ENCODE measurements around the gene TSEN2. TPM values are rescaled to one million over a fixed set of nuclear protein-coding genes. Genes with fewer than 3 reads are reported as not detected.
A peak's percentile ranks its signal among the peaks of the same experiment; 100 is the strongest.

TSEN2 gene
- total RNA-seq, 4 donors from 2014 or later, result 10.3 to 37.8 (median 20.4) TPM

DNA sequence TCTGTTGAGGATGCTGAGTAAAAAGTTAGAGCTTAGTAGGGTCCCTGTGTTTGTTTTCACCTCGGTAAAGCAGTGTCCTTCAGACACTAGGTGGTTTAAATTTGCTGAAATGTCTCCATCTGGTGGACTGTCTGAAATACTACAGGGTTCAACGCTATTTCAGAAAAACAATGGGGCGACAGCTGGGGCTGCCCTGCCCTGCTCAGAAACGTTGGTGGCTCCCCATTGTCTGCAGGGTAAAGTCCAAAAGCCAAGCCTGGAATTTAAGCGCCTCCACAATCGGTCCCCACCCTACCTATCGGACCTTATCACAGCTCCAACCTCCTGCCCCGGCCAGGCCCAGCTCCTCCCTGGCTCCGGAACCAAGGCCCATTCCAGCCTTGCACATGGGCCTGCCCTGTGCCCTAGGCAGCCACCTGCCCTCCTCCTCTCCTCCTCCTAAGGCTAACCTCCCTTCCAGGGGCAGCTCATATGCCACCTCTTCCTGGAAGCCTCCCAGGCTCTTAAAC lies 4.3 kb upstream of the TSEN2 start:
- Histone ChIP-seq H3K36me3 (no peaks in the 10 kb centered on the region), H3K27me3 (no peaks in the 10 kb centered on the region), H3K4me3 (no peak overlapping the region), H3K27ac (no peak overlapping the region), H3K4me1 (peaks cover 0 to 1% of the 10 kb centered on the region in 2 donors), H3K9me3 (no peaks in the 10 kb centered on the region)
- TF ChIP-seq, protein P1, sequence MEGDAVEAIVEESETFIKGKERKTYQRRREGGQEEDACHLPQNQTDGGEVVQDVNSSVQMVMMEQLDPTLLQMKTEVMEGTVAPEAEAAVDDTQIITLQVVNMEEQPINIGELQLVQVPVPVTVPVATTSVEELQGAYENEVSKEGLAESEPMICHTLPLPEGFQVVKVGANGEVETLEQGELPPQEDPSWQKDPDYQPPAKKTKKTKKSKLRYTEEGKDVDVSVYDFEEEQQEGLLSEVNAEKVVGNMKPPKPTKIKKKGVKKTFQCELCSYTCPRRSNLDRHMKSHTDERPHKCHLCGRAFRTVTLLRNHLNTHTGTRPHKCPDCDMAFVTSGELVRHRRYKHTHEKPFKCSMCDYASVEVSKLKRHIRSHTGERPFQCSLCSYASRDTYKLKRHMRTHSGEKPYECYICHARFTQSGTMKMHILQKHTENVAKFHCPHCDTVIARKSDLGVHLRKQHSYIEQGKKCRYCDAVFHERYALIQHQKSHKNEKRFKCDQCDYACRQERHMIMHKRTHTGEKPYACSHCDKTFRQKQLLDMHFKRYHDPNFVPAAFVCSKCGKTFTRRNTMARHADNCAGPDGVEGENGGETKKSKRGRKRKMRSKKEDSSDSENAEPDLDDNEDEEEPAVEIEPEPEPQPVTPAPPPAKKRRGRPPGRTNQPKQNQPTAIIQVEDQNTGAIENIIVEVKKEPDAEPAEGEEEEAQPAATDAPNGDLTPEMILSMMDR (IDR thresholded peaks at IDR 0.05), result peak; percentile 75 to 88 (median 82)
- no peak for TF ChIP-seq POLR2A (IDR thresholded peaks at IDR 0.05)
- peak in 1 of 2 donors; percentile 20 for DNase-seq
- intact Hi-C loops (cut with DNase I; ENCODE audit: low total_unique reads), result loop anchor here (5.0 kb wide), 1 partner anchor 343 kb away; no protein-coding TSS in a partner anchor

DNA sequence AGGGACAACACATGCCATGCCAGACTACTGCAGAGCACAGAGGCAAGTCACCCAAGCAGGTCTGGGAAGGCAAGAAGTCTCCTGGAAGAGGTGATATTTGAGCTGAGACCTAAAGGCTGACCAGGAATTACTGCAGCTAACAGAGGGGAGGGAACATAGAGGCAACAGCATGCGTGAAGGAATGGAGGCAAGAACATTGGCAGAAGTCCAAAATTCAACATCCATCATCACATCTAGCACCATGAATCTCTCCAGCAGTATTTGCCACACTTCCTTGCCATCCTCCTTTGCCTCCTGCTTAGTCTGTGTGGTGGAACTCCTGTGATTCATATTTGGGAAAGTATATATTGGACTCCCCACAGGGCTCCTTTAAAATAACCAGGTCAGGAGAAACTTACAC lies 870 bp upstream of the TSEN2 start:
- Histone ChIP-seq H3K27ac (no peak overlapping the region), H3K27me3 (no peaks in the 10 kb centered on the region), H3K9me3 (no peaks in the 10 kb centered on the region), H3K4me1 (peaks cover 0 to 5% of the 10 kb centered on the region in 2 donors), H3K36me3 (no peaks in the 10 kb centered on the region), H3K4me3 (peak overlapping the region in 1 of 2 donors; percentile 77)
- no peak for TF ChIP-seq POLR2A (IDR thresholded peaks at IDR 0.05)
- TF ChIP-seq, protein P1 (IDR thresholded peaks at IDR 0.05), result no peak
- intact Hi-C loops (cut with DNase I; ENCODE audit: low total_unique reads), result no loop called here
- DNase-seq, result no peak

DNA sequence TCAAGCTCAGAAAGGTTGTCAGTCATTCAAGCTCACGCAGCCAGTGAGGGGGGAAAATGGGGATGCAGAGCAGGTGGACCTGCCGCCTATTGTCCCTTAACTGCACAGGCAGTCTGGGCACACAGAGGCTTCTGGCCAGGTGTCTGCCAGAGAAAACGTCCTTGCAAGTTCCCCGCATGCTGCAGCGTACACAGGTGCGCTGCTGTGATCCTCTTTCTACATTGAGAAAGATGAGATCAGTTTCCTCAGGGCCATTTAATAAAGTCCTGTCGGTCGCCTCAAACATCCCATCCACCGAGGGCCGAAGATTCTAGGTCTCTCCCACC lies 445 bp upstream of the TSEN2 start:
- intact Hi-C loops (cut with DNase I; ENCODE audit: low total_unique reads), result no loop called here
- TF ChIP-seq POLR2A (IDR thresholded peaks at IDR 0.05), result no peak
- TF ChIP-seq, protein P1 (IDR thresholded peaks at IDR 0.05), result no peak
- H3K9me3 ChIP-seq, result no peaks in the 10 kb centered on the region
- DNase-seq, result no peak
- peaks cover 0 to 5% of the 10 kb centered on the region in 2 donors for H3K4me1 ChIP-seq
- H3K27ac ChIP-seq, result peak overlapping the region; percentile 56 to 78
- no peaks in the 10 kb centered on the region for H3K36me3 ChIP-seq
- H3K4me3 ChIP-seq, result peak overlapping the region; percentile 77 to 79
- no peaks in the 10 kb centered on the region for H3K27me3 ChIP-seq

DNA sequence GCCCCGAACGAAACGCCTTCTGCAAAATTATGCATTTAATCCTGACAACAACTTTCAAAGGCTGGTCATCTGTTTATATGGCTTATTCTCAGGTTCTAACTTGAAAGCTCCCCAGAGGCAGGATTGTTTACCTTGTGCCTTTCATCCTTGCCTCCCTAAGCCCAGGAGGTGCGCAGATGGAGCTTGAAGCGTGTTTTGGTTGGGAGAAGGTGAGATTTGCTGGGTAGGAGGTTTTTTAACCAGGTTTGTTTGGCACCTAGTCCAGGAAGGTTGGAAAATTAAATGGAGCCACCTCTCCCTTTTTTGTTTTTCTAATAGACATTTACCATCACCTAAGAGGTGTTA lies 675 bp downstream of the TSEN2 start:
- no peaks in the 10 kb centered on the region for H3K36me3 ChIP-seq
- peak overlapping the region; percentile 56 to 78 for H3K27ac ChIP-seq
- no peaks in the 10 kb centered on the region for H3K27me3 ChIP-seq
- TF ChIP-seq, protein P1 (IDR thresholded peaks at IDR 0.05), result no peak
- TF ChIP-seq POLR2A (IDR thresholded peaks at IDR 0.05), result no peak
- H3K4me1 ChIP-seq, result peaks cover 0 to 5% of the 10 kb centered on the region in 2 donors
- no peaks in the 10 kb centered on the region for H3K9me3 ChIP-seq
- DNase-seq, result no peak
- peak overlapping the region; percentile 77 to 79 for H3K4me3 ChIP-seq
- intact Hi-C loops (cut with DNase I; ENCODE audit: low total_unique reads), result no loop called here

DNA sequence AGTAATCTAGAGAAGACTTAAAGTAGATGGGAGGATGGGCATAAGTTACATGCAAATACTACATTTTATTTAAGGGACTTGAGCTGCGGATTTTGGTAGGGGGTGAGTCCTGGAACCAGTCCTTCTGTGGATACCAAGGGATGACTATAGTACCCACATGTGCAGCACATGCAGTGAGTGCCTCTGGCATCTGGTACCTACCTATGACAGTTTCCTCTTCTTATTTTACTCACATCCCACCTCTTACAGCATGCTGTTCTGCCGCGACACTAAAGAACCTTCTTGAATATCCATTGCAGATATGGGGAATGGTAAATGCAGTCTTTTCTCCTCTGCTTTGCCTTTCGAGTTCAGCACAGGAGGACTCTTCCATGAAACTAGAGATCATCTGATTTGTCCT lies 1.7 kb downstream of the TSEN2 start:
- no peaks in the 10 kb centered on the region for H3K27me3 ChIP-seq
- no peak overlapping the region for H3K4me3 ChIP-seq
- H3K4me1 ChIP-seq, result peaks cover 0 to 5% of the 10 kb centered on the region in 2 donors
- no peak for DNase-seq
- H3K9me3 ChIP-seq, result no peaks in the 10 kb centered on the region
- intact Hi-C loops (cut with DNase I; ENCODE audit: low total_unique reads), result no loop called here
- TF ChIP-seq, protein P1 (IDR thresholded peaks at IDR 0.05), result no peak
- no peak for TF ChIP-seq POLR2A (IDR thresholded peaks at IDR 0.05)
- no peak overlapping the region for H3K27ac ChIP-seq
- no peaks in the 10 kb centered on the region for H3K36me3 ChIP-seq
